ENCODE results near the gene DHRS13.
A peak's percentile ranks its signal among the peaks of the same experiment; 100 is the strongest.
"Not testable (repeated sequence)": the region's sequence is repeated elsewhere in the genome, so short reads cannot be mapped to it uniquely, and the experiment has no call there.

Gene DHRS13

GRCh38 chr17:28860363-28860808 lies 42.5 kb downstream of the DHRS13 start:
- Histone ChIP-seq H3K9ac (ENCODE audit: low read depth in 1 of 2, low read length in 2 of 2) (no peak overlapping the region), H3K4me3 (ENCODE audit: low read length in 2 of 2) (no peak overlapping the region), H3K4me1 (ENCODE audit: control insufficient read depth in 2 of 2, insufficient read depth in 2 of 2, low read length in 2 of 2) (peaks cover 7 to 18% of the 10 kb centered on the region in 2 donors), H3K27ac (ENCODE audit: low read depth in 2 of 2, low read length in 2 of 2) (no peak overlapping the region), H3K9me3 (ENCODE audit: control insufficient read depth in 2 of 2, low read length in 2 of 2) (no peaks in the 10 kb centered on the region), H3K36me3 (ENCODE audit: control insufficient read depth in 2 of 2, insufficient read depth in 2 of 2, low read length in 2 of 2) (peaks cover 25 to 28% of the 10 kb centered on the region in 2 donors), H3K27me3 (ENCODE audit: control insufficient read depth in 2 of 2, insufficient read depth in 2 of 2, low read length in 2 of 2) (no peaks in the 10 kb centered on the region)

- peaks cover 25 to 28% of the 10 kb centered on the region in 2 donors for H3K36me3 ChIP-seq (ENCODE audit: control insufficient read depth in 2 of 2, insufficient read depth in 2 of 2, low read length in 2 of 2)
- peaks cover 9 to 16% of the 10 kb centered on the region in 2 donors for H3K4me1 ChIP-seq (ENCODE audit: control insufficient read depth in 2 of 2, insufficient read depth in 2 of 2, low read length in 2 of 2)
- H3K27ac ChIP-seq (ENCODE audit: low read depth in 2 of 2, low read length in 2 of 2), result no peak overlapping the region
- no peaks in the 10 kb centered on the region for H3K9me3 ChIP-seq (ENCODE audit: control insufficient read depth in 2 of 2, low read length in 2 of 2)
- H3K9ac ChIP-seq (ENCODE audit: low read depth in 1 of 2, low read length in 2 of 2), result no peak overlapping the region
- no peaks in the 10 kb centered on the region for H3K27me3 ChIP-seq (ENCODE audit: control insufficient read depth in 2 of 2, insufficient read depth in 2 of 2, low read length in 2 of 2)
- H3K4me3 ChIP-seq (ENCODE audit: low read length in 2 of 2), result no peak overlapping the region
Observed at GRCh38 chr17:28858801-28859355, 44.0 kb downstream of the DHRS13 start.

- H3K27ac ChIP-seq (ENCODE audit: low read depth in 2 of 2, low read length in 2 of 2), result no peak overlapping the region
- H3K9ac ChIP-seq (ENCODE audit: low read depth in 1 of 2, low read length in 2 of 2), result no peak overlapping the region
- H3K36me3 ChIP-seq (ENCODE audit: control insufficient read depth in 2 of 2, insufficient read depth in 2 of 2, low read length in 2 of 2), result peaks cover 25 to 28% of the 10 kb centered on the region in 2 donors
- no peak overlapping the region for H3K4me3 ChIP-seq (ENCODE audit: low read length in 2 of 2)
- no peaks in the 10 kb centered on the region for H3K27me3 ChIP-seq (ENCODE audit: control insufficient read depth in 2 of 2, insufficient read depth in 2 of 2, low read length in 2 of 2)
- H3K4me1 ChIP-seq (ENCODE audit: control insufficient read depth in 2 of 2, insufficient read depth in 2 of 2, low read length in 2 of 2), result peaks cover 9 to 16% of the 10 kb centered on the region in 2 donors
- H3K9me3 ChIP-seq (ENCODE audit: control insufficient read depth in 2 of 2, low read length in 2 of 2), result no peaks in the 10 kb centered on the region
Observed at GRCh38 chr17:28857905-28858800, 44.7 kb downstream of the DHRS13 start.

DNA sequence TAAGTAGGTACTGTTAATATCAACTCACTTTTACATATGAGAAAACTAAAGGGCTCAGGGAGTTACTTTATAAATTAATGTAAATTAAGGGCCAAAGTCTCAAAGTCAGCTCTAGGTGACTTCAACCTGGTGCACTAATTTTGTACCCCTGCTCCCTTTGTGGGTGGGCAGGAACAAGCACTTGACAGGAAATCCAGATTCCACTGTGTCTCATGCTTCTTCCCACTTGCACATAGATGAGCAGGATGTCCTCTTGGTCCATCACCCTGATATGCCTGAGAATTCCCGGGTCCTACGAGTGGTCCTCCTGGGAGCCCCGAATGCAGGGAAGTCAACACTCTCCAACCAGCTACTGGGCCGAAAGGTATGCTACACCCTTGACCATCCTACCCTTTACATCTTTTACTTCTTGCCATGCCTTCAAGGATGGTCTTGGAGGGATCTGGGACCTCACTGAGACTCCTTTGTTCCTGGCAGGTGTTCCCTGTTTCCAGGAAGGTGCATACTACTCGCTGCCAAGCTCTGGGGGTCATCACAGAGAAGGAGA lies 46.8 kb downstream of the DHRS13 start:
- Histone ChIP-seq H3K4me1 (ENCODE audit: control insufficient read depth in 2 of 2, insufficient read depth in 2 of 2, low read length in 2 of 2) (peaks cover 9 to 10% of the 10 kb centered on the region in 2 donors), H3K27me3 (ENCODE audit: control insufficient read depth in 2 of 2, insufficient read depth in 2 of 2, low read length in 2 of 2) (no peaks in the 10 kb centered on the region), H3K9me3 (ENCODE audit: control insufficient read depth in 2 of 2, low read length in 2 of 2) (no peaks in the 10 kb centered on the region), H3K4me3 (ENCODE audit: low read length in 2 of 2) (no peak overlapping the region), H3K27ac (ENCODE audit: low read depth in 2 of 2, low read length in 2 of 2) (no peak overlapping the region), H3K36me3 (ENCODE audit: control insufficient read depth in 2 of 2, insufficient read depth in 2 of 2, low read length in 2 of 2) (peaks cover 25 to 28% of the 10 kb centered on the region in 2 donors), H3K9ac (ENCODE audit: low read depth in 1 of 2, low read length in 2 of 2) (no peak overlapping the region)

GRCh38 chr17:28855336-28855679 lies 47.6 kb downstream of the DHRS13 start:
- H3K4me1 ChIP-seq (ENCODE audit: control insufficient read depth in 2 of 2, insufficient read depth in 2 of 2, low read length in 2 of 2), result peaks cover 9 to 10% of the 10 kb centered on the region in 2 donors
- peak overlapping the region; percentile 66 to 93 for H3K9ac ChIP-seq (ENCODE audit: low read depth in 1 of 2, low read length in 2 of 2)
- H3K27ac ChIP-seq (ENCODE audit: low read depth in 2 of 2, low read length in 2 of 2), result peak overlapping the region; percentile 52 to 63
- H3K9me3 ChIP-seq (ENCODE audit: control insufficient read depth in 2 of 2, low read length in 2 of 2), result no peaks in the 10 kb centered on the region
- H3K4me3 ChIP-seq (ENCODE audit: low read length in 2 of 2), result peak overlapping the region; percentile 94 to 96
- H3K27me3 ChIP-seq (ENCODE audit: control insufficient read depth in 2 of 2, insufficient read depth in 2 of 2, low read length in 2 of 2), result no peaks in the 10 kb centered on the region
- H3K36me3 ChIP-seq (ENCODE audit: control insufficient read depth in 2 of 2, insufficient read depth in 2 of 2, low read length in 2 of 2), result peaks cover 21 to 23% of the 10 kb centered on the region in 2 donors

DNA sequence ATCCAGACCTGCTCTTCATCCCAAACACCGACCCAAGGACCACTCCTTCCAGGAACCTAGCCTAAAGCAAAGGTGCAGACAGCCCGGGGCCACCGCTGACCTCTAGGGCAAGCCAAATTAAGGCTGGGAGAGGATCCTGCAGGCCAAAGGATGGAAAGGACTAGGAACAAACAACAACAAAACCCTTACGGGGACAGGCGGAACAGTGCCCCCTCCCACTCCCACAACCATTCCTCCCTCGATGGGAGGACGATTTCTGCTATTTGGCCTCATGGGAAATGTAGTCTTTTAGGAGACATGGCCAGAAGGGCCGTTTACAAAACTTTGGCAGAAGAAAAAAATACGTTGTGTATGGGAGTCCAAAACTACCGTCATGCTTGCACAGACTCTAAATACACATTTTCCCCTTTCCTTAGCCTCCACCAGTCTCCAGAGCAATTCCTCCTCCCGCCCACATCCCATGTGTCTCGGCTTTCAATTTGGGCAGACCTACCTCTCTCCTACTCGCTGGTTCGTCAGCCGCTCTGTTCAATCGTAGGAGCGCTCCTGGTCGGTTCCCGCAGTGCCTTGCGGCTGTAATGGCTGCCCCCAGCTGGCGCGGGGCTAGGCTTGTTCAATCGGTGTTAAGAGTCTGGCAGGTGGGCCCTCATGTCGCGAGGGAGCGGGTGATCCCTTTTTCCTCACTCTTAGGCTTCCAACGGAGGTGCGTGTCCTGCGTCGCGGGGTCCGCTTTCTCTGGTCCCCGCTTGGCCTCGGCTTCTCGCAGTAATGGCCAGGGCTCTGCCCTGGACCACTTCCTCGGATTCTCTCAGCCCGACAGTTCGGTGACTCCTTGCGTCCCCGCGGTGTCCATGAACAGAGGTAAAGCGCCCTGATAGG lies 48.2 kb downstream of the DHRS13 start, which contains the start of gene ERAL1:
TSS of gene ERAL1 (plus strand) at position 560 of the 879 bp plus-strand sequence. CDS start at position 579, 19 bp downstream.
- Histone ChIP-seq H3K9me3 (ENCODE audit: control insufficient read depth in 2 of 2, low read length in 2 of 2) (no peaks in the 10 kb centered on the region), H3K27ac (ENCODE audit: low read depth in 2 of 2, low read length in 2 of 2) (peak within 1 kb of the TSS; percentile 52 to 63), H3K27me3 (ENCODE audit: control insufficient read depth in 2 of 2, insufficient read depth in 2 of 2, low read length in 2 of 2) (no peaks in the 10 kb centered on the region), H3K36me3 (ENCODE audit: control insufficient read depth in 2 of 2, insufficient read depth in 2 of 2, low read length in 2 of 2) (peaks cover 20 to 21% of the 10 kb centered on the region in 2 donors), H3K4me3 (ENCODE audit: low read length in 2 of 2) (peak within 1 kb of the TSS; percentile 94 to 96), H3K4me1 (ENCODE audit: control insufficient read depth in 2 of 2, insufficient read depth in 2 of 2, low read length in 2 of 2) (peaks cover 9 to 10% of the 10 kb centered on the region in 2 donors), H3K9ac (ENCODE audit: low read depth in 1 of 2, low read length in 2 of 2) (peak within 1 kb of the TSS; percentile 66 to 93)

GRCh38 chr17:28853295-28853694 lies 49.6 kb downstream of the DHRS13 start:
- Histone ChIP-seq H3K4me1 (ENCODE audit: control insufficient read depth in 2 of 2, insufficient read depth in 2 of 2, low read length in 2 of 2) (peaks cover 9 to 10% of the 10 kb centered on the region in 2 donors), H3K9ac (ENCODE audit: low read depth in 1 of 2, low read length in 2 of 2) (no peak overlapping the region), H3K4me3 (ENCODE audit: low read length in 2 of 2) (no peak overlapping the region), H3K27me3 (ENCODE audit: control insufficient read depth in 2 of 2, insufficient read depth in 2 of 2, low read length in 2 of 2) (no peaks in the 10 kb centered on the region), H3K27ac (ENCODE audit: low read depth in 2 of 2, low read length in 2 of 2) (no peak overlapping the region), H3K9me3 (ENCODE audit: control insufficient read depth in 2 of 2, low read length in 2 of 2) (no peaks in the 10 kb centered on the region), H3K36me3 (ENCODE audit: control insufficient read depth in 2 of 2, insufficient read depth in 2 of 2, low read length in 2 of 2) (peaks cover 10 to 12% of the 10 kb centered on the region in 2 donors)

DNA sequence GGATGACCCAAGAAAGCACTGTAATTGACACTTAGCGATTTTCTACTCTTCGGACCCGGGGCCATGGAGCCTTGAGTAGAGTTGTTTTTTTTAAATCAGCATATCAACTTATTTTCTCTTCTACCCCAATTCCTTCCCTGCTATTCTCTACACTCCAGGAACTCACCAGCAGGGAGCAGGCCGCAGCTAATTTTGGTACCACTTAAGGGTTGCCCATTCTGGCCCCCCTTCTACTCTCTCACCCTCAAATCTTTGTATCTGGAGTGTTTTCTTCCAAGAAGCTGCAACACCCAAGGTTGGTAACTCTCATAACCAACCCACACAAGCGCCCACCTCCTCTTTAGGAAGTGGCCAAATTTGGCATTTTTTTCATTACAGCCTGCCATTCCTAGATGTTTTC lies 53.6 kb downstream of the DHRS13 start:
- Histone ChIP-seq H3K4me1 (ENCODE audit: control insufficient read depth in 2 of 2, insufficient read depth in 2 of 2, low read length in 2 of 2) (peaks cover 2 to 3% of the 10 kb centered on the region in 2 donors), H3K9ac (ENCODE audit: low read depth in 1 of 2, low read length in 2 of 2) (no peak overlapping the region), H3K9me3 (ENCODE audit: control insufficient read depth in 2 of 2, low read length in 2 of 2) (no peaks in the 10 kb centered on the region), H3K4me3 (ENCODE audit: low read length in 2 of 2) (no peak overlapping the region), H3K36me3 (ENCODE audit: control insufficient read depth in 2 of 2, insufficient read depth in 2 of 2, low read length in 2 of 2) (no peaks in the 10 kb centered on the region), H3K27ac (ENCODE audit: low read depth in 2 of 2, low read length in 2 of 2) (no peak overlapping the region), H3K27me3 (ENCODE audit: control insufficient read depth in 2 of 2, insufficient read depth in 2 of 2, low read length in 2 of 2) (no peaks in the 10 kb centered on the region)

DNA sequence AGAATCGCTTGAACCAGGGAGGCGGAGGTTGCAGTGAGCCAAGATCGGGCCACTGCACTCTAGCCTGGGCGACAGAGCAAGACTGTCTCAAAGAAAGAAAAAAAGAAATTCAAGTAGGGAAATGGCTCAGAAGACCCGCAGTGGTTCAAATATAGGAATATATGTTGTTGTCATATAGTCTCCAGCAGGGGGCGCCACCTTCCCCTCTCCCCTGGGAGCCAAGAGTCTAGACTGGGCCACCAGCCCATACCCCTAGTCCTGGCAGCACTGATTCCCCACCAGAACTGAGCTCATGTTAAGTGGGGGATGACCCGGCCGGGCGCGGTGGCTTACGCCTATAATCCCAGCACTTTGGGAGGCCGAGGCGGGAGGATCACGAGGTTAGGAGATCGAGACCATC lies 54.2 kb downstream of the DHRS13 start:
- not testable (repeated sequence) for H3K9me3 ChIP-seq (ENCODE audit: control insufficient read depth in 2 of 2, low read length in 2 of 2); H3K9ac ChIP-seq (ENCODE audit: low read depth in 1 of 2, low read length in 2 of 2); H3K27ac ChIP-seq (ENCODE audit: low read depth in 2 of 2, low read length in 2 of 2); H3K27me3 ChIP-seq (ENCODE audit: control insufficient read depth in 2 of 2, insufficient read depth in 2 of 2, low read length in 2 of 2); H3K36me3 ChIP-seq (ENCODE audit: control insufficient read depth in 2 of 2, insufficient read depth in 2 of 2, low read length in 2 of 2); H3K4me3 ChIP-seq (ENCODE audit: low read length in 2 of 2); H3K4me1 ChIP-seq (ENCODE audit: control insufficient read depth in 2 of 2, insufficient read depth in 2 of 2, low read length in 2 of 2)
